Measurements from ENCODE around the gene ATP6V1C2.

GRCh38 chr2:10733980-10734379 lies 12.6 kb downstream of the ATP6V1C2 start:
- TF ChIP-seq CTCF (IDR thresholded peaks at IDR 0.05): no peak
- no peak for TF ChIP-seq POLR2A (IDR thresholded peaks at IDR 0.05)

Measured in body of pancreas (tissue), 4 donors.